ENCODE results near the gene VEGFA. TPM values are rescaled to one million over a fixed set of nuclear protein-coding genes. Genes with fewer than 3 reads are reported as not detected.

VEGFA gene
- polyA plus RNA-seq, 3 donors = 19.0 to 454 (median 32.0) TPM

GRCh38 chr6:43814111-43814510, 44.1 kb downstream of the VEGFA start:
- DNase-seq = no peak
- 33% methylated on average over 1 of the region's 1 CpG for WGBS (ENCODE audit: insufficient coverage)
- no peaks in the 10 kb centered on the region for H3K79me2 ChIP-seq (ENCODE audit: insufficient read depth, low read length)
- H3K27me3 ChIP-seq (ENCODE audit: control insufficient read depth in 2 of 2, insufficient read depth in 2 of 2, low read length in 2 of 2) = no peaks in the 10 kb centered on the region
- no peak overlapping the region for H2AFZ ChIP-seq (ENCODE audit: insufficient read depth, low read depth, low read length, poor library complexity, severe bottlenecking)
- no peaks in the 10 kb centered on the region for H3K36me3 ChIP-seq (replicated peaks in 1 of 2; ENCODE audit: control insufficient read depth in 1 of 2, insufficient read depth in 2 of 2, low read length in 2 of 2)
- H3K9ac ChIP-seq (ENCODE audit: insufficient read depth, low read length, poor library complexity, severe bottlenecking) = no peak overlapping the region
- H3K4me1 ChIP-seq (ENCODE audit: control insufficient read depth in 1 of 2, insufficient read depth in 2 of 2, low read length in 2 of 2) = peaks cover 23 to 24% of the 10 kb centered on the region in 2 donors
- H4K20me1 ChIP-seq (ENCODE audit: insufficient read depth, low read length) = no peaks in the 10 kb centered on the region
- TF ChIP-seq CTCF (IDR thresholded peaks at IDR 0.05) = no peak
- peaks cover 0 to 2% of the 10 kb centered on the region in 2 donors for H3K36me3 Mint-ChIP-seq
- H3K27ac Mint-ChIP-seq = no peak overlapping the region
- intact Hi-C loops (cut with micrococcal nuclease) = loop anchor here in 1 of 2 donors (5.0 kb wide), 1 partner anchor 87 kb away; no protein-coding TSS in a partner anchor
- no peak overlapping the region for H3K4me3 Mint-ChIP-seq
- H3K4me1 Mint-ChIP-seq = peaks cover 34% of the 10 kb centered on the region
- no peak overlapping the region for H3K4me3 ChIP-seq (replicated peaks in 1 of 3; ENCODE audit: low read depth in 2 of 3, low read length in 3 of 3)
- H3K9me3 ChIP-seq (replicated peaks in 1 of 2; ENCODE audit: control insufficient read depth in 1 of 2, insufficient read depth in 1 of 2, low read length in 2 of 2) = no peaks in the 10 kb centered on the region
- H3K4me2 ChIP-seq (replicated peaks; ENCODE audit: extremely low read depth, low read length, poor library complexity, severe bottlenecking) = no peak overlapping the region
- H3K27ac ChIP-seq (ENCODE audit: low read depth in 1 of 2, low read length in 2 of 2) = no peak overlapping the region
- no peaks in the 10 kb centered on the region for H3K27me3 Mint-ChIP-seq (ENCODE audit: low read depth in 3 of 3)
- H3K9me3 Mint-ChIP-seq = peaks cover 0 to 2% (median 0%) of the 10 kb centered on the region in 7 donors

GRCh38 chr6:43814865-43815264, 44.9 kb downstream of the VEGFA start:
- Histone ChIP-seq H3K79me2 (ENCODE audit: insufficient read depth, low read length) (no peaks in the 10 kb centered on the region), H3K27me3 (ENCODE audit: control insufficient read depth in 2 of 2, insufficient read depth in 2 of 2, low read length in 2 of 2) (no peaks in the 10 kb centered on the region), H3K4me1 (ENCODE audit: control insufficient read depth in 1 of 2, insufficient read depth in 2 of 2, low read length in 2 of 2) (peaks cover 23 to 28% of the 10 kb centered on the region in 2 donors), H2AFZ (ENCODE audit: insufficient read depth, low read depth, low read length, poor library complexity, severe bottlenecking) (no peak overlapping the region), H3K4me2 (replicated peaks; ENCODE audit: extremely low read depth, low read length, poor library complexity, severe bottlenecking) (no peak overlapping the region), H3K36me3 (replicated peaks in 1 of 2; ENCODE audit: control insufficient read depth in 1 of 2, insufficient read depth in 2 of 2, low read length in 2 of 2) (no peaks in the 10 kb centered on the region), H3K4me3 (replicated peaks in 1 of 3; ENCODE audit: low read depth in 2 of 3, low read length in 3 of 3) (no peak overlapping the region), H3K9ac (ENCODE audit: insufficient read depth, low read length, poor library complexity, severe bottlenecking) (no peak overlapping the region), H4K20me1 (ENCODE audit: insufficient read depth, low read length) (no peaks in the 10 kb centered on the region), H3K9me3 (replicated peaks in 1 of 2; ENCODE audit: control insufficient read depth in 1 of 2, insufficient read depth in 1 of 2, low read length in 2 of 2) (no peaks in the 10 kb centered on the region), H3K27ac (ENCODE audit: low read depth in 1 of 2, low read length in 2 of 2) (no peak overlapping the region)
- TF ChIP-seq CTCF (IDR thresholded peaks at IDR 0.05) = no peak
- Mint-ChIP-seq H3K27ac (no peak overlapping the region), H3K36me3 (peaks cover 0 to 2% of the 10 kb centered on the region in 2 donors), H3K9me3 (peaks cover 0 to 2% (median 0%) of the 10 kb centered on the region in 7 donors), H3K27me3 (ENCODE audit: low read depth in 3 of 3) (no peaks in the 10 kb centered on the region), H3K4me3 (no peak overlapping the region), H3K4me1 (peaks cover 40% of the 10 kb centered on the region)
- 50% methylated on average over 2 of the region's 2 CpGs for WGBS (ENCODE audit: insufficient coverage)
- no peak for DNase-seq
- intact Hi-C loops (cut with micrococcal nuclease) = loop anchor here (5.0 kb wide), 4 partner anchors 43 to 148 kb away; partner anchors contain the start of gene VEGFA (in 1 of the 2)

Measured in CD14-positive monocyte (primary cell).